ENCODE measurements around the gene DLX2. TPM values are rescaled to one million over a fixed set of nuclear protein-coding genes. Genes with fewer than 3 reads are reported as not detected.

The DLX2 gene
- polyA plus RNA-seq, 2 of the 4 experiments (the other 2 are of a cell fraction) = 0.04 to 0.19 TPM

- POLR2A ChIA-PET = no interaction called here
- no peak overlapping the region for H3K4me2 ChIP-seq
- FAIRE-seq (no peak), ATAC-seq (no peak), DNase-seq (ENCODE audit: low read depth in 1 of 2, low spot score in 1 of 2) (no peak)
- no peak for TF ChIP-seq MAZ (IDR thresholded peaks at IDR 0.05; ENCODE audit: borderline replicate concordance, low read depth, low read length)
- TF ChIP-seq POLR2AphosphoS2 (conservative IDR thresholded peaks at IDR 0.05; ENCODE audit: low read length) = no peak
- no peak for TF ChIP-seq FOSB (CRISPR knock-in tag; IDR thresholded peaks at IDR 0.05)
- TF ChIP-seq FOSL2 (IDR thresholded peaks at IDR 0.05) = no peak
- TF ChIP-seq FOSL2 (CRISPR knock-in tag; IDR thresholded peaks at IDR 0.05) = no peak
- no peak for TF ChIP-seq NPAS2 (CRISPR knock-in tag; IDR thresholded peaks at IDR 0.05; ENCODE audit: borderline replicate concordance)
- no peak for TF ChIP-seq HEYL (CRISPR knock-in tag; IDR thresholded peaks at IDR 0.05)
- no peak for TF ChIP-seq POLR2A (IDR thresholded peaks at IDR 0.05; ENCODE audit: low read length)
- TF ChIP-seq ATOH8 (CRISPR knock-in tag; IDR thresholded peaks at IDR 0.05; ENCODE audit: low read depth) = no peak
- TF ChIP-seq EHMT2 (IDR thresholded peaks at IDR 0.05; ENCODE audit: low read depth) = no peak
- TF ChIP-seq BHLHE40 (IDR thresholded peaks at IDR 0.05; ENCODE audit: low read depth, low read length) = no peak
- no peak for TF ChIP-seq HMGXB4 (CRISPR knock-in tag; IDR thresholded peaks at IDR 0.05; ENCODE audit: borderline replicate concordance)
- TF ChIP-seq FOXS1 (CRISPR knock-in tag; IDR thresholded peaks at IDR 0.05) = no peak
- no peak for TF ChIP-seq PHF8 (IDR thresholded peaks at IDR 0.05; ENCODE audit: borderline replicate concordance, low read depth)
- TF ChIP-seq TFCP2L1 (CRISPR knock-in tag; IDR thresholded peaks at IDR 0.05) = no peak
- no peak for TF ChIP-seq RFX5 (IDR thresholded peaks at IDR 0.05)
- CTCF ChIA-PET = interaction anchor here (0.7 to 1.4 kb wide), 4 partner anchors 8 to 383 kb away, joined by 3 to 5 read pairs (median 3); no protein-coding TSS in a partner anchor
- no peaks in the 10 kb centered on the region for H3K4me1 ChIP-seq
- H3K27ac ChIP-seq = no peak overlapping the region
- H3K4me3 ChIP-seq = no peak overlapping the region
- 93% methylated on average over 31 of the region's 31 CpGs for WGBS (ENCODE audit: missing lambda C conversion rate)
- no peaks in the 10 kb centered on the region for H3K9me3 ChIP-seq
Observed at GRCh38 chr2:172087207-172087779, 15.4 kb downstream of the DLX2 start.

- DNase-seq (ENCODE audit: low read depth in 1 of 2, low spot score in 1 of 2) (no peak), FAIRE-seq (no peak), ATAC-seq (no peak)
- Histone ChIP-seq H3K4me2 (peak overlapping the region; percentile 89), H3K4me3 (peak overlapping the region; percentile 79), H3K4me1 (no peaks in the 10 kb centered on the region), H3K9me3 (no peaks in the 10 kb centered on the region), H3K27ac (peak overlapping the region in 1 of 2 experiments; percentile 90; a peak in 4 of 6 replicates)
- CTCF ChIA-PET = interaction anchor here (0.7 to 2.0 kb wide), 5 partner anchors 9 to 20 kb away, joined by 3 to 9 read pairs (median 4); partner anchors contain the start of gene DLX2
- TF ChIP-seq HDAC2 (IDR thresholded peaks at IDR 0.05) (no peak), PBX3 (IDR thresholded peaks at IDR 0.05) (no peak), CBX8 (IDR thresholded peaks at IDR 0.05) (no peak), EP300 (IDR thresholded peaks at IDR 0.05) (no peak), ESRRA (IDR thresholded peaks at IDR 0.05; ENCODE audit: borderline replicate concordance, low read length) (no peak), FOSL2 (IDR thresholded peaks at IDR 0.05) (no peak), FOSL2 (CRISPR knock-in tag; IDR thresholded peaks at IDR 0.05) (no peak), CHD2 (IDR thresholded peaks at IDR 0.05; ENCODE audit: low read length, partially characterized antibody) (no peak), TFCP2L1 (CRISPR knock-in tag; IDR thresholded peaks at IDR 0.05) (no peak), BCL3 (IDR thresholded peaks at IDR 0.05) (no peak), JUN (IDR thresholded peaks at IDR 0.05) (no peak), HES2 (IDR thresholded peaks at IDR 0.05) (no peak), USF2 (IDR thresholded peaks at IDR 0.05) (no peak)
- POLR2A ChIA-PET = interaction anchor here (1.3 to 2.0 kb wide), 3 partner anchors 9 to 164 kb away, joined by 8 to 23 read pairs (median 10); partner anchors contain the start of gene HAT1
- 92% methylated on average over 54 of the region's 54 CpGs for WGBS (ENCODE audit: missing lambda C conversion rate)
Observed at GRCh38 chr2:172086241-172087206, 16.2 kb downstream of the DLX2 start.

All from A549 (cell line).